MCF 10A (cell line): ENCODE results near the gene PAX3. TPM values are rescaled to one million over a fixed set of nuclear protein-coding genes. Genes with fewer than 3 reads are reported as not detected.

ENCODE experiments used
- BruUV-seq: library from RNA; stranded (reverse); fragments of 400-500 nt; replicated peaks from 2 replicates; lab custom pipeline; 2021; lab: Mats Ljungman, UMichigan
- CTCF ChIA-PET: fragments of 300-600 bp; sonication (Branson Sonifier 250); formaldehyde crosslinking; extraction: SDS; loops from one replicate; lab custom pipeline; 2021; ENCODE audit warnings: antibody characterized with exemption, inconsistent platforms; lab: Yijun Ruan, JAX
- POLR2A ChIA-PET: fragments of 300-600, 350-650 bp; sonication (Branson Sonifier 250); formaldehyde crosslinking; extraction: SDS; loops from one replicate; lab custom pipeline; 2020; ENCODE audit warnings: antibody characterized with exemption, inconsistent platforms; lab: Yijun Ruan, JAX
- DNase-seq: peaks from one replicate; pipeline ENCODE4 v3.0.0-alpha.2; 2018; ENCODE audit not compliant: unreplicated experiment
- H3K27ac Mint-ChIP-seq: one replicate; pipeline ENCODE4 v1.8.0; 2022; ENCODE audit warnings: mild to moderate bottlenecking, low read depth, mixed read lengths; ENCODE audit not compliant: unreplicated experiment
- H3K27me3 Mint-ChIP-seq: one replicate; pipeline ENCODE4 v1.8.0; 2022; ENCODE audit warnings: mixed read lengths; ENCODE audit not compliant: insufficient read depth, unreplicated experiment
- H3K36me3 Mint-ChIP-seq: one replicate; pipeline ENCODE4 v1.8.0; 2022; ENCODE audit warnings: mild to moderate bottlenecking, moderate library complexity, mixed read lengths; ENCODE audit not compliant: insufficient read depth, unreplicated experiment
- H3K4me1 Mint-ChIP-seq: one replicate; pipeline ENCODE4 v1.8.0; 2022; ENCODE audit warnings: mixed read lengths; ENCODE audit not compliant: insufficient read depth, unreplicated experiment
- H3K4me3 Mint-ChIP-seq: one replicate; pipeline ENCODE4 v1.8.0; 2022; ENCODE audit warnings: mild to moderate bottlenecking, moderate library complexity, mixed read lengths; ENCODE audit not compliant: unreplicated experiment
- H3K9me3 Mint-ChIP-seq: one replicate; pipeline ENCODE4 v1.8.0; 2022; ENCODE audit warnings: mixed read lengths; ENCODE audit not compliant: unreplicated experiment
- CTCF ChIP-seq: fragments of 200-600 bp; IDR thresholded peaks from one replicate; pipeline ENCODE4 v1.8.0; 2022; ENCODE audit warnings: antibody characterized with exemption, mild to moderate bottlenecking; ENCODE audit not compliant: unreplicated experiment
- intact Hi-C: fragments of 100-400 bp; cut with micrococcal nuclease; formaldehyde crosslinking; loops from 2 replicates; pipeline ENCODE4 v1.14.1; 2022
- total RNA-seq: library from RNA; stranded (reverse); gene quantifications from 2 replicates; pipeline ENCODE4 v1.2.3, GENCODE V29; 2022

Gene PAX3
- total RNA-seq, 1 experiment from 2014 or later: not detected

DNA sequence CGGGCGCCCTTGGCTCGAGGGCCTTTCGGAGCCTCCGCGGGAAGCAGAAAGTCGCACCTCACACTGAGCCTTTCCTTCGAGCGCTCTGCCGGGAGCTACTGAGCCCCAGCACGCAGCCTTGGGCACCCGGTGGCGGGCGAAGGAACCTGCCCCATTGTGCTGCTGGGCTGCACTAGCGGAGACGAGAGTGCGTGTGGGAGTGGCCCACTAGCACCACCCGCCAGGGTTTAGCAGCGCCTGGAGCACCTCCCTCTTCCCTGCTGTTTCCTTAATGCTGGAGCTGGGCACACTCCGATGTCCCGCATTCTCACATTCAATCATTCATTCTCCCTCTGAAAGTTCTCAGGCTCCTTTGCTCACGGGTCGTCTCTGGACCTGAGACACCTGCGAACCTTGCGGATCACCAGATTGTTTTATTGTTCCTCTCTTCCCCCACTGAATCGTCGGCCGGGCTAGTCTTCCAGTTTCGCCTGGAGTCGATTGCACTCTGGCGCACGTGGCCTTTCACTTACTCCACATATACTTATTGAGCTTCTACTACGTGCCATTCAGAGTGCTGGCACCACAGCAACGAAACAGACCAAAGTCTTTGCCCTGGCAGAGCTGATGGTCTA lies 8.5 kb upstream of the PAX3 start:
- Mint-ChIP-seq H3K9me3 (no peaks in the 10 kb centered on the region), H3K27ac (no peak overlapping the region), H3K4me1 (peaks cover 22% of the 10 kb centered on the region), H3K4me3 (no peak overlapping the region), H3K27me3 (peaks cover 99% of the 10 kb centered on the region), H3K36me3 (no peaks in the 10 kb centered on the region)
- ChIA-PET CTCF (interaction anchor here (0.6 to 0.7 kb wide), 3 partner anchors 26 to 282 kb away, joined by 3 to 4 read pairs (median 3); no protein-coding TSS in a partner anchor), POLR2A (interaction anchor here (0.6 to 0.7 kb wide), 3 partner anchors 8 to 294 kb away, joined by 3 to 4 read pairs (median 3); partner anchors contain the start of gene PAX3)
- no peak for TF ChIP-seq CTCF
- intact Hi-C loops: no loop called here
- BruUV-seq: no TSS peak
- DNase-seq: no peak

DNA sequence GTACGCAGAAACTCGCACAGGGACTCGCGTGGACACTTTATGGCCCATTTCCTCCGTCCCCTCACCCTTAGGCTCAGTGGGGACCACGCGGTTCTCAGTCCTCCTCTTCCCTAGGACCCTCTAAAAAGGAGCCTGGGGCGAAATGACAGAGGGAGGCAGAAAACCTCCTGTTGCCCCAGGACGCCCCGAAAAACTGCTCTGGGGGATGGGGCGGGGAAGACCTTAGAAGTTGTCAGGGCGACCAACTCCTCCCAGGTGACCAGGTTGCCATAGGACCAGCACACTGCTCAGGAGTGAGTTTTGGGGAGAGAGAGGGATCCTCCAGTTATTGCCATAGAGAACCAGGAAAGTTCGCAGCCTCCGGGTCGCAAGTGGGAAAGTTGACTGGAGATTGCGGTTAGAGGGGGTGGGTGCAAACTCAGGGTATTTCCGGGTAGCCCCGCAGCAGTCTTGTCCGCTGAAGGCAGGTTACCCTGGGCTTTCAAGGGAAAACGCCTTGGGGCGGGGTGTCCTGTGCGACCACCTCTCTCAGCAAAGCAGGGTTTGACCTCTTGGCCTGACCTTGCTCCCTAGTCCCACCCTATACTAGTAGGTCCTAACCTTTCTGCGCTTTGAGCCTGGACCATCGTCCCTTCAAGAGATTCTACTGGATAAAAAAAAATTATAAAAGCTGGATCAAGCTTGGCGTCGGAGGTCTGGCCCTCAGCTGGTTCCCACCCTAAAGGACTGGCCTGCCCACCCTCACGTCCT lies 7.8 kb upstream of the PAX3 start:
- intact Hi-C loops: no loop called here
- Mint-ChIP-seq H3K4me1 (peaks cover 22% of the 10 kb centered on the region), H3K4me3 (no peak overlapping the region), H3K27me3 (peaks cover 99% of the 10 kb centered on the region), H3K36me3 (no peaks in the 10 kb centered on the region), H3K9me3 (no peaks in the 10 kb centered on the region), H3K27ac (no peak overlapping the region)
- DNase-seq: no peak
- no TSS peak for BruUV-seq
- ChIA-PET POLR2A (interaction anchor here (0.6 kb wide), 1 partner anchor 238 kb away, joined by 3 read pairs; no protein-coding TSS in a partner anchor), CTCF (interaction anchor here (0.6 to 0.7 kb wide), 2 partner anchors 25 to 255 kb away, joined by 3 to 4 read pairs; no protein-coding TSS in a partner anchor)
- TF ChIP-seq CTCF: no peak

DNA sequence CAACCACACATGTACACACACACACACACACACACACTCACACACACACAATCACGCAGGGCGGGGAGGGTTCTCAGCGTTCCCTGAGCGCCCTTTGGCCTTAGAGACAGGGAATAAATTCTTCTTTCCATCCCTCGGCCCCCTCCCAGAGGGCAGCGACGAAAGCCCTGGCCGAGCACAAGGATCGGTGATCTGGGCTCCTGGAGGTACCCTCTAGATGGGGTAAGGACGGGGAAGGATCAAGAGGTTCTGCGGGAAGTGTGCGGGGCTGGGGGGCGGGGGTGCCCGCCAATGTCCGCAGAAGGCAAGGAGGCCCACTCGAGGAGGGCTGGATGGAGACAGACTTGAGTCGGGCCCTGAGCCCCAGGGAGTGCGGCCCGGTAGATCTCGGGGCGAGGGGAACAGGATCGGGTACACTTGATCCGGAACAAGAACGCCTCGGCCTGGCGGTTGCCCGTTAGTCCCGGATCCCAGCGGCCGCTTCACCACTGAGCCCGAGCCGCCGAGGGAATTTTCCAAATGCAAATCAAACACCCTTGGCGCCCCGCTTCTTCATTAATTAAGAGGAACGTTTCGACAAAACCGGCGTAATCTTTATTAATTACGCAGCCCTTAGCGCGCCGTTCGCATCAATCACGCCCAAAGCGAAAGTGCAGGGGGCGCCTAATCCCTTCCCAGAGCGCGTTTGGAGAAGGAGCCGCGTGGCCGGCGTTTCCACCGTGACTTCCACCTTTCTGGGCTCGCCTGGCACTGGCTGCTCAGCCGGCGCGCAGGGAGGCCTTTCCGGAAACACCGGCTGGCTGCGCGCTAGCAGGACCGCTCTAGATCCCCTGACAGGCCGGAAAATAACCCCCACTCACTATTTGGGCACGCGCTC lies 7.0 kb upstream of the PAX3 start:
- peaks cover 99% of the 10 kb centered on the region for H3K27me3 Mint-ChIP-seq
- TF ChIP-seq CTCF: no peak
- no TSS peak for BruUV-seq
- peak overlapping the region; percentile 36 for H3K4me3 Mint-ChIP-seq
- no peak for DNase-seq
- ChIA-PET CTCF (no interaction called here), POLR2A (no interaction called here)
- no peaks in the 10 kb centered on the region for H3K36me3 Mint-ChIP-seq
- peaks cover 22% of the 10 kb centered on the region for H3K4me1 Mint-ChIP-seq
- intact Hi-C loops: no loop called here
- no peak overlapping the region for H3K27ac Mint-ChIP-seq
- H3K9me3 Mint-ChIP-seq: no peaks in the 10 kb centered on the region
